ENCODE measurements around the gene IMMP2L. TPM values are rescaled to one million over a fixed set of nuclear protein-coding genes. Genes with fewer than 3 reads are reported as not detected.

Gene IMMP2L
- polyA plus RNA-seq, 1 donor (not counting 4 experiments of a cell fraction or from before 2014, with no cell fraction given): 14.1 TPM

GRCh38 chr7:110881721-110882120, 680.6 kb downstream of the IMMP2L start:
- H3K9me1 ChIP-seq (ENCODE audit: control insufficient read depth, extremely low read depth, insufficient read depth, low read length): no peaks in the 10 kb centered on the region
- no peak overlapping the region for H3K27ac ChIP-seq (ENCODE audit: control insufficient read depth, insufficient read depth, low read length)
- H2AFZ ChIP-seq (ENCODE audit: control insufficient read depth, low read length): no peak overlapping the region
- no peaks in the 10 kb centered on the region for H3K36me3 ChIP-seq (ENCODE audit: control insufficient read depth in 2 of 2, extremely low read depth in 1 of 2, insufficient read depth in 2 of 2, low read length in 2 of 2)
- no peak overlapping the region for H3K4me2 ChIP-seq (ENCODE audit: control insufficient read depth, extremely low read depth, insufficient read depth, low read depth, low read length)
- DNase-seq (ENCODE audit: low read depth, low spot score) (no peak), FAIRE-seq (no peak)
- no peaks in the 10 kb centered on the region for H3K27me3 ChIP-seq (ENCODE audit: control insufficient read depth, extremely low read depth, insufficient read depth, low read length)
- no peaks in the 10 kb centered on the region for H3K9me3 ChIP-seq (ENCODE audit: control insufficient read depth, low read depth, low read length)
- TF ChIP-seq CTCF (optimal IDR thresholded peaks at IDR 0.05 in 1 of 3, IDR thresholded peaks at IDR 0.05 in 1 of 3, conservative IDR thresholded peaks at IDR 0.05 in 1 of 3; ENCODE audit: extremely low read depth in 1 of 3, insufficient read depth in 2 of 3, low read length in 3 of 3): no peak
- no peak for TF ChIP-seq EZH2 (IDR thresholded peaks at IDR 0.05; ENCODE audit: low read length)
- dilution Hi-C loops (cut with MboI; ENCODE audit: extremely low pct_ligation_motif_present, low sequenced_read_pairs): no loop called here
- H3K4me3 ChIP-seq (ENCODE audit: control insufficient read depth in 2 of 3, extremely low read depth in 1 of 3, insufficient read depth in 2 of 3, low read depth in 1 of 3, low read length in 3 of 3): no peak overlapping the region
- no peak overlapping the region for H3K9ac ChIP-seq (ENCODE audit: control insufficient read depth, extremely low read depth, insufficient read depth, low read length)
- H3K4me1 ChIP-seq (ENCODE audit: control insufficient read depth, extremely low read depth, insufficient read depth, low read length): no peaks in the 10 kb centered on the region
- no peaks in the 10 kb centered on the region for H3K79me2 ChIP-seq (ENCODE audit: control insufficient read depth, insufficient read depth, low read length)
- no peaks in the 10 kb centered on the region for H4K20me1 ChIP-seq (ENCODE audit: control insufficient read depth, extremely low read depth, insufficient read depth, low read length)

GRCh38 chr7:110880971-110881370, 681.3 kb downstream of the IMMP2L start:
- Histone ChIP-seq H2AFZ (ENCODE audit: control insufficient read depth, low read length) (no peak overlapping the region), H3K4me1 (ENCODE audit: control insufficient read depth, extremely low read depth, insufficient read depth, low read length) (no peaks in the 10 kb centered on the region), H3K27me3 (ENCODE audit: control insufficient read depth, extremely low read depth, insufficient read depth, low read length) (no peaks in the 10 kb centered on the region), H3K4me3 (ENCODE audit: control insufficient read depth in 2 of 3, extremely low read depth in 1 of 3, insufficient read depth in 2 of 3, low read depth in 1 of 3, low read length in 3 of 3) (no peak overlapping the region), H3K79me2 (ENCODE audit: control insufficient read depth, insufficient read depth, low read length) (no peaks in the 10 kb centered on the region), H3K9ac (ENCODE audit: control insufficient read depth, extremely low read depth, insufficient read depth, low read length) (no peak overlapping the region), H4K20me1 (ENCODE audit: control insufficient read depth, extremely low read depth, insufficient read depth, low read length) (no peaks in the 10 kb centered on the region), H3K27ac (ENCODE audit: control insufficient read depth, insufficient read depth, low read length) (no peak overlapping the region), H3K9me1 (ENCODE audit: control insufficient read depth, extremely low read depth, insufficient read depth, low read length) (no peaks in the 10 kb centered on the region), H3K9me3 (ENCODE audit: control insufficient read depth, low read depth, low read length) (no peaks in the 10 kb centered on the region), H3K4me2 (ENCODE audit: control insufficient read depth, extremely low read depth, insufficient read depth, low read depth, low read length) (no peak overlapping the region), H3K36me3 (ENCODE audit: control insufficient read depth in 2 of 2, extremely low read depth in 1 of 2, insufficient read depth in 2 of 2, low read length in 2 of 2) (no peaks in the 10 kb centered on the region)
- no peak for FAIRE-seq
- TF ChIP-seq EZH2 (IDR thresholded peaks at IDR 0.05; ENCODE audit: low read length) (no peak), CTCF (optimal IDR thresholded peaks at IDR 0.05 in 1 of 3, IDR thresholded peaks at IDR 0.05 in 1 of 3, conservative IDR thresholded peaks at IDR 0.05 in 1 of 3; ENCODE audit: extremely low read depth in 1 of 3, insufficient read depth in 2 of 3, low read length in 3 of 3) (no peak)
- dilution Hi-C loops (cut with MboI; ENCODE audit: extremely low pct_ligation_motif_present, low sequenced_read_pairs): no loop called here
- DNase-seq (ENCODE audit: low read depth, low spot score): no peak

All from keratinocyte (primary cell).